ENCODE results near the gene CACNB4.

DNA sequence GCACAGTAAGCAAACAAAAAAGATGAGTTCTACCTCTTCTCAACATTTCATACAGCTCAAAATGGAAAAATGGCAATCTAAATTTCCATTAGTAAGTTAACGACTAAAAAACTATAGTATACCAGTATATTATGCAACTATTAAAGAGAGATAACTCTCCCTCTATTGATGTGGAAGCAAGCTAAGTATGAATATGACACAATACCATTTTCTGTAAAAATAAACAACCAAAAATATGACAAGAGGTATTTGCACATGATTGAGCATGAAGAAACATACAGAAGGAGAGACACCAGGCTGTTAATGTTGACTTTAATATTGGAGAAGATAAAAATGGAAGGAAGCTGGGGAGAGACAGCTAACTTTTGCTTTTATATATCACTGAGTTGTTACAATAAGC, 167.1 kb downstream of the CACNB4 start:
- TF ChIP-seq, protein P1, sequence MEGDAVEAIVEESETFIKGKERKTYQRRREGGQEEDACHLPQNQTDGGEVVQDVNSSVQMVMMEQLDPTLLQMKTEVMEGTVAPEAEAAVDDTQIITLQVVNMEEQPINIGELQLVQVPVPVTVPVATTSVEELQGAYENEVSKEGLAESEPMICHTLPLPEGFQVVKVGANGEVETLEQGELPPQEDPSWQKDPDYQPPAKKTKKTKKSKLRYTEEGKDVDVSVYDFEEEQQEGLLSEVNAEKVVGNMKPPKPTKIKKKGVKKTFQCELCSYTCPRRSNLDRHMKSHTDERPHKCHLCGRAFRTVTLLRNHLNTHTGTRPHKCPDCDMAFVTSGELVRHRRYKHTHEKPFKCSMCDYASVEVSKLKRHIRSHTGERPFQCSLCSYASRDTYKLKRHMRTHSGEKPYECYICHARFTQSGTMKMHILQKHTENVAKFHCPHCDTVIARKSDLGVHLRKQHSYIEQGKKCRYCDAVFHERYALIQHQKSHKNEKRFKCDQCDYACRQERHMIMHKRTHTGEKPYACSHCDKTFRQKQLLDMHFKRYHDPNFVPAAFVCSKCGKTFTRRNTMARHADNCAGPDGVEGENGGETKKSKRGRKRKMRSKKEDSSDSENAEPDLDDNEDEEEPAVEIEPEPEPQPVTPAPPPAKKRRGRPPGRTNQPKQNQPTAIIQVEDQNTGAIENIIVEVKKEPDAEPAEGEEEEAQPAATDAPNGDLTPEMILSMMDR (IDR thresholded peaks at IDR 0.05 in 8 of 11, conservative IDR thresholded peaks at IDR 0.05 in 3 of 11), result no peak
- TF ChIP-seq POLR2AphosphoS5 (IDR thresholded peaks at IDR 0.05), result no peak
